ENCODE data around the gene BAK1. TPM values are rescaled to one million over a fixed set of nuclear protein-coding genes. Genes with fewer than 3 reads are reported as not detected.

The BAK1 gene
- total RNA-seq, 4 donors from 2014 or later: 6.9 to 22.7 (median 10.9) TPM

DNA sequence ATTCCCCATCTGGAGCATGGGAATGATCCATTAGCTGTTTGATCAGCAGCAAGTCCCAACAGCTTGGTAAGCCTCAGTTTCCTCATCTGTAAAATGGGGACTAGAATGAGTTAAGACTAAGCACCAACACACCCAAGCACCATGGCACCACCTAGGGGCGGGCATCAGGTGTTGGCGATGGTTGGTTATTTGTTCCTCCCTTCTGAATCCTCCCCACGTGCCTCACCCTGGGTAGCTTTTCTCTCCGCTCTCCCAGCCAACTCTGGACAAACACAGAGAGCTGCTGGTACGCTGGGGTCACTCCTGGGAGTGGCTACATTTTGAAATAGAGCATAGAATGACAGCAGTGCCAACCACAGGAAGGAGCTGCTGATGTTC is 27.7 kb upstream of the BAK1 start:
- no peak for DNase-seq (ENCODE audit: low spot score)
- TF ChIP-seq, protein P1, sequence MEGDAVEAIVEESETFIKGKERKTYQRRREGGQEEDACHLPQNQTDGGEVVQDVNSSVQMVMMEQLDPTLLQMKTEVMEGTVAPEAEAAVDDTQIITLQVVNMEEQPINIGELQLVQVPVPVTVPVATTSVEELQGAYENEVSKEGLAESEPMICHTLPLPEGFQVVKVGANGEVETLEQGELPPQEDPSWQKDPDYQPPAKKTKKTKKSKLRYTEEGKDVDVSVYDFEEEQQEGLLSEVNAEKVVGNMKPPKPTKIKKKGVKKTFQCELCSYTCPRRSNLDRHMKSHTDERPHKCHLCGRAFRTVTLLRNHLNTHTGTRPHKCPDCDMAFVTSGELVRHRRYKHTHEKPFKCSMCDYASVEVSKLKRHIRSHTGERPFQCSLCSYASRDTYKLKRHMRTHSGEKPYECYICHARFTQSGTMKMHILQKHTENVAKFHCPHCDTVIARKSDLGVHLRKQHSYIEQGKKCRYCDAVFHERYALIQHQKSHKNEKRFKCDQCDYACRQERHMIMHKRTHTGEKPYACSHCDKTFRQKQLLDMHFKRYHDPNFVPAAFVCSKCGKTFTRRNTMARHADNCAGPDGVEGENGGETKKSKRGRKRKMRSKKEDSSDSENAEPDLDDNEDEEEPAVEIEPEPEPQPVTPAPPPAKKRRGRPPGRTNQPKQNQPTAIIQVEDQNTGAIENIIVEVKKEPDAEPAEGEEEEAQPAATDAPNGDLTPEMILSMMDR (IDR thresholded peaks at IDR 0.05): no peak
- no peak for ATAC-seq (ENCODE audit: low FRiP score)

- DNase-seq (ENCODE audit: low spot score) (no peak), ATAC-seq (ENCODE audit: low FRiP score) (no peak)
- TF ChIP-seq, protein P1 (IDR thresholded peaks at IDR 0.05): no peak
These were observed 27.2 kb upstream of the BAK1 start for GRCh38 chr6:33607126-33607783.

GRCh38 chr6:33606642-33607041 is 26.6 kb upstream of the BAK1 start:
- ATAC-seq (ENCODE audit: low FRiP score): no peak
- TF ChIP-seq, protein P1 (IDR thresholded peaks at IDR 0.05): no peak
- DNase-seq (ENCODE audit: low spot score): no peak

GRCh38 chr6:33604941-33605854 is 25.1 kb upstream of the BAK1 start:
- ATAC-seq (ENCODE audit: low FRiP score) (no peak), DNase-seq (ENCODE audit: low spot score) (no peak)
- TF ChIP-seq, protein P1 (IDR thresholded peaks at IDR 0.05): no peak

GRCh38 chr6:33602180-33602579 is 22.1 kb upstream of the BAK1 start:
- TF ChIP-seq, protein P1 (IDR thresholded peaks at IDR 0.05): no peak
- ATAC-seq (ENCODE audit: low FRiP score) (no peak), DNase-seq (ENCODE audit: low spot score) (no peak)

- TF ChIP-seq, protein P1 (IDR thresholded peaks at IDR 0.05): no peak
- no peak for DNase-seq (ENCODE audit: low spot score)
- no peak for ATAC-seq (ENCODE audit: low FRiP score)
These were observed 20.7 kb upstream of the BAK1 start for GRCh38 chr6:33600761-33601160.

Measured in omental fat pad (tissue), 4 donors.